SKM-1 treated with dmso at 0.1 percent for 144 hours (cell line): ENCODE data around the gene SLC12A7.
A peak's percentile ranks its signal among the peaks of the same experiment; 100 is the strongest.

Source experiments
- DNase-seq: peaks from one replicate; lab custom pipeline; 2025; ENCODE audit not compliant: unreplicated experiment; lab: John Stamatoyannopoulos, UW

SLC12A7 gene

GRCh38 chr5:1112596-1113331 is 901 bp upstream of the SLC12A7 start:
- no peak for DNase-seq

GRCh38 chr5:1111241-1111726 is 579 bp downstream of the SLC12A7 start:
- DNase-seq, result no peak

GRCh38 chr5:1110307-1111240 is 1.3 kb downstream of the SLC12A7 start:
- DNase-seq, result no peak

- no peak for DNase-seq
Observed at GRCh38 chr5:1109542-1110306, 2.1 kb downstream of the SLC12A7 start.

- DNase-seq, result no peak
Observed at GRCh38 chr5:1108865-1109174, 3.0 kb downstream of the SLC12A7 start.

- peak; percentile 46 for DNase-seq
Observed at GRCh38 chr5:1108023-1108864, 3.6 kb downstream of the SLC12A7 start.

- no peak for DNase-seq
Observed at GRCh38 chr5:1107167-1108022, 4.5 kb downstream of the SLC12A7 start.

GRCh38 chr5:1106385-1107166 is 5.3 kb downstream of the SLC12A7 start:
- no peak for DNase-seq

- DNase-seq, result no peak
Observed at GRCh38 chr5:1105350-1106265, 6.3 kb downstream of the SLC12A7 start.

- no peak for DNase-seq
Observed at GRCh38 chr5:1104327-1105006, 7.4 kb downstream of the SLC12A7 start.

GRCh38 chr5:1103505-1104326 is 8.1 kb downstream of the SLC12A7 start:
- no peak for DNase-seq

- no peak for DNase-seq
Observed at GRCh38 chr5:1103093-1103492, 8.8 kb downstream of the SLC12A7 start.

- DNase-seq, result no peak
Observed at GRCh38 chr5:1101961-1102713, 9.7 kb downstream of the SLC12A7 start.

- DNase-seq, result no peak
Observed at GRCh38 chr5:1100664-1101574, 10.9 kb downstream of the SLC12A7 start.
